HL-60 (cell line): Measurements from ENCODE around the gene HLA-DPA1.
"Not testable (repeated sequence)": the region's sequence is repeated elsewhere in the genome, so short reads cannot be mapped to it uniquely, and the experiment has no call there.

Experiments used
- DNase-seq, 2 experiments: peaks; one replicate each; pipeline ENCODE4 v3.0.0-alpha.2; 2010 to 2020; ENCODE audit warnings: low read depth in 1 of 2, low spot score in 1 of 2
- H3K27ac ChIP-seq: fragments of 250-450 bp; sonication (Bioruptor Pico); replicated peaks from 2 replicates; pipeline ENCODE4 v1.5.1; 2020; ENCODE audit warnings: mild to moderate bottlenecking, moderate library complexity
- H3K27me3 ChIP-seq: fragments of 250-450 bp; sonication (Bioruptor Pico); 2 replicates; pipeline ENCODE4 v1.5.1; 2021; ENCODE audit warnings: mild to moderate bottlenecking, moderate library complexity; ENCODE audit not compliant: insufficient read depth, poor library complexity, severe bottlenecking
- H3K4me3 ChIP-seq: replicated peaks from 2 replicates; pipeline ENCODE4 v1.5.1; 2011; ENCODE audit warnings: mild to moderate bottlenecking, control low read depth, low read length; ENCODE audit not compliant: insufficient read depth
- GABPA ChIP-seq: IDR thresholded peaks from 2 replicates; pipeline ENCODE4 v1.6.1; 2012; ENCODE audit warnings: low read depth
- POLR2AphosphoS5 ChIP-seq: IDR thresholded peaks from 2 replicates; pipeline ENCODE4 v1.6.1; 2012; ENCODE audit warnings: low read depth
- REST ChIP-seq: IDR thresholded peaks from 2 replicates; pipeline ENCODE4 v1.6.1; 2012; ENCODE audit warnings: low read depth; ENCODE audit not compliant: insufficient replicate concordance
- SPI1 ChIP-seq: IDR thresholded peaks from 2 replicates; pipeline ENCODE4 v1.6.1; 2012; ENCODE audit warnings: low read depth, mild to moderate bottlenecking, borderline replicate concordance
- TF ChIP-seq, protein P1 (sequence below): IDR thresholded peaks from one replicate; pipeline ENCODE4 v1.5.1; 2011; ENCODE audit warnings: low read length, control low read depth, inconsistent platforms; ENCODE audit not compliant: insufficient read depth

Gene HLA-DPA1

DNA sequence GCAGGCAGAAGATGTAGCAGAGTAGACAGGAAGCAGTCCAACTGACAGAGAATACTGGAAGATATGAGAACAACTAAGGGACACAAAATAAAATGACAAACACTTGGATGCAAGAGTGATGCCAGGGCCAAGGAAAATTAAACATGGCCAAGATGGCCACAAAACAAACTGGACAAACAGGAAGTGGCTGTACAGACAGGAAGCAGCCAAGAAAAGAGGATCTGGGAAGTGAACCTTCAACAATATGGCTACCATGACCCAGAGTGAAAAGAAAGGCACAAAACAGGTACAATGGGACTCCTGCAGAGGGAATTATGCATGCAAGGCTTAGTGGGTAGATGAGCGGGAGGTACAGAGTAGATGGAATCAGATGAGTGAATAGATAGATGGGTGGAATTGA is 31.4 kb upstream of the HLA-DPA1 start:
- DNase-seq, result no peak
- Histone ChIP-seq H3K27ac (no peak overlapping the region), H3K4me3 (no peak overlapping the region), H3K27me3 (no peaks in the 10 kb centered on the region)
- TF ChIP-seq REST (no peak), POLR2AphosphoS5 (no peak), SPI1 (peak; percentile 66; the same call in 1 of the 2 replicates), GABPA (peak; percentile 51; the same call in 1 of the 2 replicates)
- TF ChIP-seq, protein P1, sequence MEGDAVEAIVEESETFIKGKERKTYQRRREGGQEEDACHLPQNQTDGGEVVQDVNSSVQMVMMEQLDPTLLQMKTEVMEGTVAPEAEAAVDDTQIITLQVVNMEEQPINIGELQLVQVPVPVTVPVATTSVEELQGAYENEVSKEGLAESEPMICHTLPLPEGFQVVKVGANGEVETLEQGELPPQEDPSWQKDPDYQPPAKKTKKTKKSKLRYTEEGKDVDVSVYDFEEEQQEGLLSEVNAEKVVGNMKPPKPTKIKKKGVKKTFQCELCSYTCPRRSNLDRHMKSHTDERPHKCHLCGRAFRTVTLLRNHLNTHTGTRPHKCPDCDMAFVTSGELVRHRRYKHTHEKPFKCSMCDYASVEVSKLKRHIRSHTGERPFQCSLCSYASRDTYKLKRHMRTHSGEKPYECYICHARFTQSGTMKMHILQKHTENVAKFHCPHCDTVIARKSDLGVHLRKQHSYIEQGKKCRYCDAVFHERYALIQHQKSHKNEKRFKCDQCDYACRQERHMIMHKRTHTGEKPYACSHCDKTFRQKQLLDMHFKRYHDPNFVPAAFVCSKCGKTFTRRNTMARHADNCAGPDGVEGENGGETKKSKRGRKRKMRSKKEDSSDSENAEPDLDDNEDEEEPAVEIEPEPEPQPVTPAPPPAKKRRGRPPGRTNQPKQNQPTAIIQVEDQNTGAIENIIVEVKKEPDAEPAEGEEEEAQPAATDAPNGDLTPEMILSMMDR, result no peak

GRCh38 chr6:33103776-33104175 is 30.3 kb upstream of the HLA-DPA1 start:
- TF ChIP-seq REST (no peak), GABPA (no peak), SPI1 (no peak), POLR2AphosphoS5 (no peak)
- TF ChIP-seq, protein P1, result no peak
- DNase-seq, result no peak
- Histone ChIP-seq H3K4me3 (no peak overlapping the region), H3K27ac (no peak overlapping the region), H3K27me3 (no peaks in the 10 kb centered on the region)

GRCh38 chr6:33101121-33101737 is 27.8 kb upstream of the HLA-DPA1 start:
- DNase-seq, H3K4me3 ChIP-seq, H3K27ac ChIP-seq, H3K27me3 ChIP-seq: not testable (repeated sequence)

- no peak for DNase-seq
- TF ChIP-seq GABPA, result no peak
- TF ChIP-seq, protein P1, result no peak
- TF ChIP-seq REST, result no peak
- Histone ChIP-seq H3K4me3 (no peak overlapping the region), H3K27me3 (peaks cover 5% of the 10 kb centered on the region), H3K27ac (no peak overlapping the region)
Observed at GRCh38 chr6:33095681-33096080, 22.2 kb upstream of the HLA-DPA1 start.
